H9 (cell line): ENCODE results near the gene POU2F1. TPM values are rescaled to one million over a fixed set of nuclear protein-coding genes. Genes with fewer than 3 reads are reported as not detected.

Source experiments
- DNase-seq: peaks from one replicate; pipeline ENCODE4 v3.0.0-alpha.2; 2017
- H2AFZ ChIP-seq: one replicate; pipeline ENCODE4 v1.6.1; 2013; ENCODE audit warnings: mild to moderate bottlenecking, low read length, control low read depth, moderate library complexity
- H2AK5ac ChIP-seq: 2 replicates; pipeline ENCODE4 v1.6.1; 2013; ENCODE audit warnings: low read length, control low read depth, mixed read lengths; ENCODE audit not compliant: insufficient read length
- H2BK120ac ChIP-seq: one replicate; pipeline ENCODE4 v1.6.1; 2013; ENCODE audit warnings: low read depth, mild to moderate bottlenecking, low read length, control low read depth, inconsistent platforms; ENCODE audit not compliant: poor library complexity, severe bottlenecking
- H2BK12ac ChIP-seq: 2 replicates; pipeline ENCODE4 v1.6.1; 2013; ENCODE audit warnings: low read length, control low read depth, mixed read lengths, low read depth; ENCODE audit not compliant: insufficient read length
- H2BK15ac ChIP-seq: 2 replicates; pipeline ENCODE4 v1.6.1; 2013; ENCODE audit warnings: low read depth, low read length, control low read depth
- H2BK20ac ChIP-seq: one replicate; pipeline ENCODE4 v1.6.1; 2013; ENCODE audit warnings: low read depth, mild to moderate bottlenecking, low read length, control low read depth, inconsistent platforms; ENCODE audit not compliant: poor library complexity, severe bottlenecking
- H2BK5ac ChIP-seq: 2 replicates; pipeline ENCODE4 v1.6.1; 2013; ENCODE audit warnings: low read length, control low read depth, mixed read lengths; ENCODE audit not compliant: insufficient read length
- H3K14ac ChIP-seq: 2 replicates; pipeline ENCODE4 v1.6.1; 2013; ENCODE audit warnings: low read length, control low read depth; ENCODE audit not compliant: insufficient read depth
- H3K18ac ChIP-seq: 2 replicates; pipeline ENCODE4 v1.6.1; 2013; ENCODE audit warnings: low read depth, mild to moderate bottlenecking, mixed read lengths, low read length, control low read depth; ENCODE audit not compliant: insufficient read length
- H3K23ac ChIP-seq: 2 replicates; pipeline ENCODE4 v1.6.1; 2013; ENCODE audit warnings: low read length, control low read depth, mixed read lengths, low read depth; ENCODE audit not compliant: insufficient read length
- H3K23me2 ChIP-seq: 2 replicates; pipeline ENCODE4 v1.6.1; 2013; ENCODE audit warnings: low read depth, mild to moderate bottlenecking, mixed read lengths, low read length, control low read depth; ENCODE audit not compliant: insufficient read length, poor library complexity, severe bottlenecking
- H3K27ac ChIP-seq: 2 replicates; pipeline ENCODE4 v1.5.1; 2013; ENCODE audit warnings: low read length, control low read depth, mixed read lengths, low read depth; ENCODE audit not compliant: insufficient read length
- H3K27me3 ChIP-seq: 2 replicates; pipeline ENCODE4 v1.6.1; 2013; ENCODE audit warnings: low read length, control low read depth, inconsistent platforms; ENCODE audit not compliant: insufficient read depth
- H3K4ac ChIP-seq: 2 replicates; pipeline ENCODE4 v1.6.1; 2013; ENCODE audit warnings: low read depth, mild to moderate bottlenecking, control low read depth, inconsistent platforms, low read length, moderate library complexity
- H3K4me1 ChIP-seq: 2 replicates; pipeline ENCODE4 v1.6.1; 2013; ENCODE audit warnings: low read length, control low read depth, inconsistent platforms; ENCODE audit not compliant: insufficient read depth
- H3K4me2 ChIP-seq: 2 replicates; pipeline ENCODE4 v1.6.1; 2013; ENCODE audit warnings: low read length, control low read depth, mixed read lengths; ENCODE audit not compliant: insufficient read length, insufficient read depth
- H3K56ac ChIP-seq: 2 replicates; pipeline ENCODE4 v1.6.1; 2013; ENCODE audit warnings: low read depth, mild to moderate bottlenecking, mixed read lengths, low read length, control low read depth; ENCODE audit not compliant: insufficient read length
- H3K79me1 ChIP-seq: 2 replicates; pipeline ENCODE4 v1.6.1; 2013; ENCODE audit warnings: low read depth, mild to moderate bottlenecking, moderate library complexity, low read length, control low read depth, inconsistent platforms; ENCODE audit not compliant: insufficient read depth, poor library complexity, severe bottlenecking
- H3K79me2 ChIP-seq: 2 replicates; pipeline ENCODE4 v1.6.1; 2013; ENCODE audit warnings: low read length, control low read depth, inconsistent platforms; ENCODE audit not compliant: insufficient read depth
- H3K9ac ChIP-seq: 2 replicates; pipeline ENCODE4 v1.6.1; 2013; ENCODE audit warnings: low read length, control low read depth, mixed read lengths; ENCODE audit not compliant: insufficient read length; ENCODE audit errors: extremely low read depth
- H3K9me3 ChIP-seq: one replicate; pipeline ENCODE4 v1.6.1; 2013; ENCODE audit warnings: low read depth, low read length, inconsistent platforms; ENCODE audit not compliant: control insufficient read depth
- H3T11ph ChIP-seq: one replicate; pipeline ENCODE4 v1.6.1; 2013; ENCODE audit warnings: mild to moderate bottlenecking, low read length, control low read depth, inconsistent platforms
- H4K20me1 ChIP-seq: one replicate; pipeline ENCODE4 v1.6.1; 2013; ENCODE audit not compliant: control insufficient read depth, insufficient read length, insufficient read depth
- H4K5ac ChIP-seq: 2 replicates; pipeline ENCODE4 v1.6.1; 2013; ENCODE audit warnings: low read depth, mild to moderate bottlenecking, mixed read lengths, low read length, control low read depth; ENCODE audit not compliant: insufficient read length
- H4K8ac ChIP-seq: replicated peaks from 2 replicates; pipeline ENCODE4 v1.6.1; 2013; ENCODE audit warnings: low read length, control low read depth, mixed read lengths, low read depth; ENCODE audit not compliant: insufficient read length
- H4K91ac ChIP-seq: 2 replicates; pipeline ENCODE4 v1.6.1; 2013; ENCODE audit warnings: low read depth, mild to moderate bottlenecking, moderate library complexity, mixed read lengths, low read length, control low read depth; ENCODE audit not compliant: insufficient read length
- H3K27ac Mint-ChIP-seq, 3 experiments: 2 replicates in 2 of 3; 3 replicates in 1 of 3; pipeline ENCODE4 v1.8.0; 2020 to 2021; ENCODE audit warnings: mixed read lengths in 3 of 3, mild to moderate bottlenecking in 1 of 3, moderate library complexity in 1 of 3
- H3K27me3 Mint-ChIP-seq: 2 replicates; pipeline ENCODE4 v1.8.0; 2021; ENCODE audit warnings: low read depth, mild to moderate bottlenecking, moderate library complexity, mixed read lengths
- H3K36me3 Mint-ChIP-seq, 3 experiments: 2 replicates in 2 of 3; 3 replicates in 1 of 3; pipeline ENCODE4 v1.8.0; 2020 to 2021; ENCODE audit warnings: low read depth in 3 of 3, mixed read lengths in 3 of 3; ENCODE audit not compliant: insufficient read depth in 1 of 3
- H3K4me1 Mint-ChIP-seq, 2 experiments: 2 replicates each; pipeline ENCODE4 v1.8.0; 2020; ENCODE audit warnings: mixed read lengths in 2 of 2
- H3K4me3 Mint-ChIP-seq, 2 experiments: 2 replicates in 1 of 2; 3 replicates in 1 of 2; pipeline ENCODE4 v1.8.0; 2020 to 2021; ENCODE audit warnings: mild to moderate bottlenecking in 2 of 2, mixed read lengths in 2 of 2, moderate library complexity in 1 of 2
- H3K9me3 Mint-ChIP-seq, 2 experiments: 2 replicates in 1 of 2; 3 replicates in 1 of 2; pipeline ENCODE4 v1.8.0; 2020; ENCODE audit warnings: mild to moderate bottlenecking in 2 of 2, mixed read lengths in 2 of 2, moderate library complexity in 1 of 2
- CTCF ChIP-seq: fragments of 200-600 bp; sonication (generic); conservative IDR thresholded peaks from 3 replicates; pipeline ENCODE4 v1.8.0; 2021; ENCODE audit warnings: antibody characterized with exemption, mild to moderate bottlenecking
- WGBS: extraction: QIAGEN DNeasy Blood & Tissue Kit; methylation state at CpG from one replicate; pipeline ENCODE4 v1.1.7; 2013; ENCODE audit warnings: missing lambda C conversion rate, low lambda C conversion rate, mixed read lengths; ENCODE audit not compliant: insufficient read length; ENCODE audit errors: extremely low coverage; 5-methylcytosine and 5-hydroxymethylcytosine counted together
- total RNA-seq: library from RNA; stranded (reverse); gene quantifications from 2 replicates; pipeline ENCODE4 v1.2.1, GENCODE V29; 2021

Gene POU2F1
- total RNA-seq, 1 experiment from 2014 or later = 62.5 TPM

- H3K79me1 ChIP-seq = no peaks in the 10 kb centered on the region
- peaks cover 27 to 28% of the 10 kb centered on the region in 2 experiments for H3K4me1 Mint-ChIP-seq
- H4K20me1 ChIP-seq = no peaks in the 10 kb centered on the region
- no peak overlapping the region for H3K27ac Mint-ChIP-seq
- no peak overlapping the region for H3K27ac ChIP-seq
- H3T11ph ChIP-seq = no peak overlapping the region
- no peak overlapping the region for H4K8ac ChIP-seq
- no peak overlapping the region for H2BK5ac ChIP-seq
- no peak for DNase-seq
- H3K79me2 ChIP-seq = no peaks in the 10 kb centered on the region
- no peak overlapping the region for H2AFZ ChIP-seq
- peaks cover 13 to 55% (median 37%) of the 10 kb centered on the region in 3 experiments for H3K36me3 Mint-ChIP-seq
- no peaks in the 10 kb centered on the region for H3K27me3 ChIP-seq
- H4K5ac ChIP-seq = no peak overlapping the region
- H3K4me3 Mint-ChIP-seq = no peak overlapping the region
- no peak overlapping the region for H2BK120ac ChIP-seq
- TF ChIP-seq CTCF = no peak
- H3K23ac ChIP-seq = no peak overlapping the region
- no peak overlapping the region for H2BK20ac ChIP-seq
- H3K18ac ChIP-seq = no peak overlapping the region
- H3K14ac ChIP-seq = no peak overlapping the region
- no peaks in the 10 kb centered on the region for H3K9me3 ChIP-seq
- no peak overlapping the region for H2BK15ac ChIP-seq
- H3K23me2 ChIP-seq = no peaks in the 10 kb centered on the region
- H3K4me2 ChIP-seq = no peak overlapping the region
- WGBS = no CpG with 5 or more reads among the region's 5 CpGs
- no peak overlapping the region for H2AK5ac ChIP-seq
- H3K9ac ChIP-seq = no peak overlapping the region
- no peaks in the 10 kb centered on the region for H3K9me3 Mint-ChIP-seq
- H4K91ac ChIP-seq = no peak overlapping the region
- H3K4ac ChIP-seq = no peak overlapping the region
- H2BK12ac ChIP-seq = no peak overlapping the region
- peaks cover under 1% of the 10 kb centered on the region; the same call in 1 of the 2 replicates for H3K4me1 ChIP-seq
- H3K27me3 Mint-ChIP-seq = no peaks in the 10 kb centered on the region
- H3K56ac ChIP-seq = no peak overlapping the region
Measured at GRCh38 chr1:167375949-167376348, 155.3 kb downstream of the POU2F1 start.
